Stimulated activated CD4-positive, alpha-beta T cell treated with anti-CD3 and anti-CD28 coated beads, Interleukin-12 subunit alpha, Interleukin-12 subunit beta, amount 100 ng/mL, for 48 hours (primary cell): ENCODE data around the gene GATA1.

Source experiments
- DNase-seq, 3 donors: peaks; one replicate each; pipeline ENCODE4 v3.0.0-alpha.2; 2020; ENCODE audit warnings: low read depth in 2 of 3, low spot score in 1 of 3

The GATA1 gene

GRCh38 chrX:48786341-48786800 is at the start of gene GATA1:
Gene GATA1 (plus strand): TSS chrX:48786590. CDS start chrX:48791110, 4,520 bp downstream.
- no peak for DNase-seq

GRCh38 chrX:48736878-48737212 is 49.5 kb upstream of the GATA1 start:
- no peak for DNase-seq

GRCh38 chrX:48737213-48737938 is 49.0 kb upstream of the GATA1 start:
- DNase-seq: peak; percentile 76 to 84 (median 77)

GRCh38 chrX:48737940-48738339 is 48.5 kb upstream of the GATA1 start:
- no peak for DNase-seq

GRCh38 chrX:48741834-48742233 is 44.6 kb upstream of the GATA1 start:
- DNase-seq: no peak

GRCh38 chrX:48745222-48745621 is 41.2 kb upstream of the GATA1 start:
- DNase-seq: no peak

DNA sequence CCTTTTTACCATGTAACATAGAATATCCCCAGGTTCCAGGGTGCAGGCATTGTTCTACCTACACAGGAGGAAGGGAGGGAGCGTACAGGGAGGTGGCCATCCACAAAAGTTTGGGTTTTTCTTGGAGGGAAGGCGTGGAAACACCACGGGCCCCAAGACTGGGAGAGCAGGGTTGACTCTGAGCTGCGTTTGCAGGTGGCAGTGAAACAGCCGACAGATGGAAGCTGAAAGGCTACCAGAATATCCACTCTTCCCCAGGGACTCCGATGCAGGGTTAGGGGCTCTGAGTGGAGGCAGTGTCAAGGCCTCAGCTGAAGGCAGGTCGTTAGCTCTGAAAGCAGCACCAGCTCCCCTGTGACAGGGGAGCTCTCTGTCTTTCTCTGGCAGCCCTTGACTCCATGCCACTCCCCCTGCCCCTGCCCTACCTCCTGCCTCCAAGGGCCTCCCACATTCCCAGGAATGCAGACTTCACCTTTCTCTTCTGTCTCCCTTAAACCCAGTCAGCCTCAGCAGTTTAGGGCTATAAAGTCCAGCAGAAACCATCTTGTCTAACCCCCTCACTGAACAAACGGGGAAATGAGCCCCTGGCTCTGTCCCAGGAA is 38.9 kb upstream of the GATA1 start:
- DNase-seq: no peak

GRCh38 chrX:48749182-48749581 is 37.2 kb upstream of the GATA1 start:
- DNase-seq: no peak

- DNase-seq: no peak
These were observed 35.0 kb upstream of the GATA1 start for GRCh38 chrX:48751343-48751742.

DNA sequence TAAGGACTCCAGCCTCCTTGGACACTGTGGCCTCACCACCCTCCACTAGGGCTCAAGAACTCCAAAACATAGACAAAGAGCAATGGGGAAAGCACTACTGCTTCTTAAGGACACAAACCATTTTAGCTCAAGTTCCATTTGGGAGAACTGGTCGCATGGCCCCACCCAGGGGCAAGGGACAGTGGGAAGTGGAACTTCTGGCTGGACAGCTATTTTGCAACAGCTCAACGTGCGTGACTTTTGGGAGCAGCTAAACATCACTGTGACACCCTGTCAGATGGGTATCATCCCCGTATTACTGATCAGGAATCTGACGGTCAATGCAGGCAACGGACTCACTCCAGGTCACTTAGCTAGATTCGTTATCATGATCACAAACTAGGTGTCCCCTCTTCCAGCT is 33.9 kb upstream of the GATA1 start:
- no peak for DNase-seq

DNA sequence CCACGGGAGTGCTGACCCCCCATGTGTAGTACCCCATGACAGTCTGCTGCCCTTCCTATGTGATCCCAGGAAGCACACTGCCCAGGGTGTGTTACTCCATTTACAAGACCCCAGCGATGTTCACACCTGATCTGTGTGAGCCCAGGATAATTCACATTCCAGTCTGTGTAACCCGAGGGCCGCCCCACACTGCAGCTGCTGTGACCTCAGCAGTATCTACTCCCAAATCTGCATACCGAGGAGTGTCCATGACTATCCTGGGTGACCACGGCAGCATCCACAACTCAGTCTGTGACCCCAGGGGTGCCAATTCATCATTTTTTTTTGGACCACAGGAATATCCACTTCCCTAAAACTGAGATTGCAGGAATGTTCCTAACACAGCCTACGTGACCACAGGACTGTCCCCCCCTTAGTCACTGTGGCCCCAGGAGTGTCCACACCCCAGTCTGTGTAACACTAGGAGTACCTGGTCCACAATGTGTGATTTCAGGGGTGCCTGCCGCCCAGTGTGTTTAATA is 32.6 kb upstream of the GATA1 start:
- no peak for DNase-seq

DNA sequence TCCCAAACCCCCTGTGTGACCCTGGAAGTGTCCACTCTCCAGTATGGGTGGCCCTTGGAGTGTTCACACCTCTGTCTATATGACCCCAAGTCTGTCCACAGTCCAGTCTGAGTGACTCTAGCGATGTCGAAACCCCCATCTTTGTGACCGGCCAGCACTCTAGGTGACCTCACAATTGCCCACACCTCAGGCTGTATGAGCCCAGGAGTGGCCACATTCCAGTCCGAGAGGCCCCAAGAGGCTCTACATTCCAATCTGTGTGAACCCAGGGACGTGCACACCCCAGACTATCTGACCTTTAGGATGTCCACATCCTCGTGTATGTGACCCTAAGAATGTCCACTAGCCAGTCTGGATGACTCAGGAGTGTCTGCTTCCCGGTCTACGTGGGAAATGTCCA is 32.2 kb upstream of the GATA1 start:
- no peak for DNase-seq

GRCh38 chrX:48761674-48762471 is 24.5 kb upstream of the GATA1 start, which contains the start of gene GLOD5:
Gene GLOD5 (plus strand): TSS chrX:48761747. CDS start chrX:48761791, 44 bp downstream.
- DNase-seq: no peak

GRCh38 chrX:48769230-48769629 is 17.2 kb upstream of the GATA1 start:
- DNase-seq: no peak

DNA sequence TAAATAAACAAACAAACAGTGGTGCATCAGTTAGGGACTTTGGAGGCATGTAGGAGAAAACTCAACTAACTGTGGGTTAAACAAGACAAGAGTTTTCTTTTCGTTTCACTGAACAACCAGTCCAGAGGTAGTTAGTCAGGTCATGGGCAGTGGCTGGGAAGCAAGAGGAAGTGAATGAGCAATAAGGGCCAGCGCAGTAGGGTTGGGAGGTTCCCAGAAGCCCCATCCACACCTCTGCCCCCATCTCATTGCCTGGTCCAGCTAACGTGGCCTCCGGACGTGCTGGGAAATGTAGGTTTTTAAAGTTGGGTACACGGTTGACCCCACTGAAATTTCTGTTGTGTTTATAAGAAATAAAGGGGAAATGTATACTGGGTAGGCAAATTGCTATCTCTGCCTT is 16.1 kb upstream of the GATA1 start:
- DNase-seq: no peak

GRCh38 chrX:48772602-48773001 is 13.8 kb upstream of the GATA1 start:
- DNase-seq: no peak

GRCh38 chrX:48776818-48777439 is 9.5 kb upstream of the GATA1 start:
- no peak for DNase-seq

- no peak for DNase-seq
These were observed 7.0 kb upstream of the GATA1 start for GRCh38 chrX:48779399-48779798.

GRCh38 chrX:48781705-48782104 is 4.7 kb upstream of the GATA1 start:
- no peak for DNase-seq

GRCh38 chrX:48782216-48782615 is 4.2 kb upstream of the GATA1 start:
- DNase-seq: no peak

GRCh38 chrX:48782795-48783194 is 3.6 kb upstream of the GATA1 start:
- DNase-seq: no peak
